ENCODE measurements around the gene ADH1C.

The ADH1C gene

DNA sequence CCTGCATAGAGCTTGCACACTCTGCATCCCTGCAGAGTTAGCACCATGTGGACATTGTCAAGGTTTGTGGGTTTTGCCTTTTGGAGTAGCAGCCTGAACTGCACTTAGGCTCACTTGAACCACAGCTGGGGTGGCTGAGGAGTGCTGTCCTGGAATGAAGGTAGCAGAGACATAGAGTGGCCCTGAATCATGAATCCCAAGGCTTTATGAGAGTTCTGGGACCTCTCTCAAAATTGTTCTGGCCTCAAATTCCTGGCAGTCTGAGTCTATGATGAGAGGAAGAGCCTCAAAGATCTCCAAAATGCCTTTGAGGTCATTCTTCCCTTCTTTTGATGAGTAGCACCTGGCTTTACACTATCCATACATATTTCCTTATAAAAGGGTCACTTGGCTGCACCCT, 37.1 kb upstream of the ADH1C start:
- CTCF ChIA-PET = no interaction called here
- no peak for DNase-seq (ENCODE audit: low spot score)
- POLR2A ChIA-PET (ENCODE audit: low non-redundant PET) = no interaction called here
- no peak for TF ChIP-seq CTCF (conservative IDR thresholded peaks at IDR 0.05; ENCODE audit: low read depth)
- no peak overlapping the region for H3K27ac ChIP-seq

DNA sequence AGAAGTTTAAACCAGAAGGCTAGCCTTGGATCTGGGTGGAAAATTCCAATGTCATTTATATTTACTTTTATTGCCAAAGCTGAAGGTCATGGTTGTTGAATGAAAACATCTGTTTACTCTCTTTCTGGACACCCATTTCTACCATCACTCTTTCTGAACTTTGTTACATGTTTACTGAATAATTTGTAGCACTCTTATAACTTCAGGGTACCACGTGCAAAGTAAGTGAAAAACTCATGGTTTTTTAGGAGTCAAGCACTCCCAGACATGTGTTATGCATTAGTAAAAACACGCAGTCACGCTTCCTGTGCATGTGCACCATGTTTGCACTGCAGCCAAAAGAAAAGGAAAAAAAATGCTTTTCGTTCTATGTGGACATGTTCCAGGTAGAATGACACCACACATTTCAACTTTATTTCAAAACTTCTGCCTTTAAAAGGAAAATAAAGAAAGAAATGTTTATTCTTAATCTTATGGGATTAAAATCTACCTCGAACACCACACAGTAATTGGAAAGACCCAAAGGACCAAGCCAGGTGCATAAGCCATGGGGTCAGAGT, 31.4 kb upstream of the ADH1C start:
- no peak for DNase-seq (ENCODE audit: low spot score)
- H3K27ac ChIP-seq = no peak overlapping the region
- no peak for TF ChIP-seq CTCF (conservative IDR thresholded peaks at IDR 0.05; ENCODE audit: low read depth)
- ChIA-PET POLR2A (ENCODE audit: low non-redundant PET) (no interaction called here), CTCF (no interaction called here)

DNA sequence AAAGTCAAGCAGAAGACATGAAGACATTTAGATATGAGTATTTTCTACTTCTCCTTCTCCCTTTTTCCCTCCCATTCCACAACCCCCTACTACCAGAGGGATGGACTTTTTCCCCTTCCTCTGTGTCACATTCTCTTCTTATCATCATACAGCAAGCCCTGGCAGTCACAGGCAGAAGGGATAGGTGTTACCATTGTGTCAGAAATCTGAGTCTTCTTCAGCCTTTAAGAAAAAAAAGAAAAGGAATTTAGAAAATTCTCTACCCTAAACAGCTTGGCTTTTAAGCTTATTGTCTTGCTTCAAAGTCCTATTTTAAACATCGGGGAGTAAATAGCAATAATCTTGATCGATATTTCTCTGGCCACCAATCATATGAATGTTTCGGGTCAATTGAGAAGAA, 30.9 kb upstream of the ADH1C start:
- H3K27ac ChIP-seq = no peak overlapping the region
- ChIA-PET CTCF (no interaction called here), POLR2A (ENCODE audit: low non-redundant PET) (no interaction called here)
- DNase-seq (ENCODE audit: low spot score) = no peak
- no peak for TF ChIP-seq CTCF (conservative IDR thresholded peaks at IDR 0.05; ENCODE audit: low read depth)

DNA sequence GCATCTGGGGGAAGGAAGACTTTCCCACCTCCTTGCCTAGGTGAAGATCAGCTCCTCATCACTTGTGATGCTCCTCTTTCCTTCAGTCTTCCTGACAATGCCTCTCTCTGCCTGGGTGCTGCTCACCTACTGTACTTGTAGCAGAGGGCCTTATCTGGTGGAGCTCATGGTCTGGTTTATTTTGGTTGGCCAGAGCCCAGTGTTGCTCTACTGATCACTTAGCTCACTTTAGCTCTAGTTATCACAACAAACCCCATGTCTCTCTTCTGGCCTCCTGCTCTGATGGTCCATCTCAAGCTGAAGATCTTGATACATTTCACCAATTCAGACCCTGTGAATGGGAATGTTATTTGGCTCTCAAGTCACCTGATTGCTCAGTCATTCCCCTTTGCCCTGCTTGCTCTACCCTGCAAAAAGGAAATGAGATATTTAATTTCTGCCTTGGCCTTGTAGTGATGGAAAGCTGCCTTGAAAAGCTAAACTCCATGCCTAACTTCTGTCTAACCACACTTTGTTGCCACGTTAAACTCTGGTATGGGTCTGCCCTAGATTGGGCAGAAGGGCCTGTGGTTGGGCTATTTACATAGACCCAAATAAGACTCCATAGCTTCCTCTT, 30.3 kb upstream of the ADH1C start:
- ChIA-PET CTCF (no interaction called here), POLR2A (ENCODE audit: low non-redundant PET) (no interaction called here)
- DNase-seq (ENCODE audit: low spot score) = no peak
- H3K27ac ChIP-seq = no peak overlapping the region
- TF ChIP-seq CTCF (conservative IDR thresholded peaks at IDR 0.05; ENCODE audit: low read depth) = no peak

- POLR2A ChIA-PET (ENCODE audit: low non-redundant PET) = no interaction called here
- CTCF ChIA-PET = no interaction called here
- no peak for TF ChIP-seq CTCF (conservative IDR thresholded peaks at IDR 0.05; ENCODE audit: low read depth)
- no peak overlapping the region for H3K27ac ChIP-seq
- DNase-seq (ENCODE audit: low spot score) = no peak
Measured at GRCh38 chr4:99381588-99382175, 29.1 kb upstream of the ADH1C start.

DNA sequence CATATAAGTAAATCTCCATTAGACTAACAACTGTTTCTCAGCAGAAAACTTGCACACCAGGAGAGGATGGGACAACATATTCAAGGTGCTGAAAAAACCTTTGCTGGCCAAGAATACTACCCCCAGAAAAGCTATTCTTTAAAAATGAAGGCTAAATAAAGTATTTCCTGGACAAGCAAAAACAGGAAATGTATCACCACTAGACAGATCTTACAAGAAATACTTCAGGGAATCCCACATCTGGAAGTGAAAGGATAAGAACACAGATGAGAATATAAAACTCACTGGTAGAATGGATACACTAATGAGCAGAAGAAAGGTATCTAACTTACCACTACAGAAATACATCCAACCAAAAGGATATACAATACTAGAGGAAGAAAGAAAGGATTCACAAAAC, 27.0 kb upstream of the ADH1C start:
- ChIA-PET CTCF (interaction anchor here (0.5 to 0.7 kb wide), 2 partner anchors 27 to 260 kb away, joined by 3 read pairs; no protein-coding TSS in a partner anchor), POLR2A (ENCODE audit: low non-redundant PET) (no interaction called here)
- TF ChIP-seq CTCF (conservative IDR thresholded peaks at IDR 0.05; ENCODE audit: low read depth) = no peak
- no peak for DNase-seq (ENCODE audit: low spot score)
- no peak overlapping the region for H3K27ac ChIP-seq

All from RWPE1 (cell line).